Gastrocnemius medialis (tissue), 4 donors: Measurements from ENCODE around the gene KCTD16. TPM values are rescaled to one million over a fixed set of nuclear protein-coding genes. Genes with fewer than 3 reads are reported as not detected.

Experiments
- ATAC-seq, 2 donors: fragments of 150-250 bp; one replicate each; pipeline ENCODE4 v1.9.1; 2016
- DNase-seq, 2 donors: peaks; one replicate each; pipeline ENCODE4 v3.0.0-alpha.2; 2019
- H3K27ac ChIP-seq, 4 donors: fragments of 200-600 bp; sonication (generic); 1 replicate in 1 of 4; 2 replicates in 3 of 4; pipeline ENCODE4 v1.5.1; 2016 to 2018; ENCODE audit warnings: mild to moderate bottlenecking in 2 of 4, moderate library complexity in 1 of 4
- H3K27me3 ChIP-seq, 3 donors: fragments of 200-600 bp; sonication (generic) in 2 of 3; 1 replicate in 1 of 3; 2 replicates in 2 of 3; pipeline versions ENCODE4 v1.5.1 to v1.6.0; 2016 to 2019; ENCODE audit warnings: mild to moderate bottlenecking in 1 of 3, moderate library complexity in 1 of 3
- H3K36me3 ChIP-seq, 2 donors: fragments of 200-600 bp; sonication (generic) in 1 of 2; one replicate each; pipeline ENCODE4 v1.5.1; 2017 to 2018
- H3K4me1 ChIP-seq, 2 donors: fragments of 200-600 bp; sonication (generic) in 1 of 2; one replicate each; pipeline ENCODE4 v1.5.1; 2016 to 2017; ENCODE audit warnings: mild to moderate bottlenecking in 2 of 2
- H3K4me3 ChIP-seq, 4 donors: fragments of 200-600 bp; sonication (generic) in 3 of 4; 1 replicate in 1 of 4; 2 replicates in 3 of 4; pipeline ENCODE4 v1.5.1; 2016 to 2019; ENCODE audit warnings: mild to moderate bottlenecking in 2 of 4
- H3K9me3 ChIP-seq, 3 donors: fragments of 200-600 bp; sonication (generic) in 2 of 3; 1 replicate in 1 of 3; 2 replicates in 2 of 3; pipeline ENCODE4 v1.5.1; 2016 to 2019
- CTCF ChIP-seq, 5 experiments: fragments of 450-650 bp in 3 of 5; fragments of 200-600 bp in 2 of 5; sonication (generic) in 2 of 5; IDR thresholded peaks in 4 of 5; conservative IDR thresholded peaks in 1 of 5; 1 replicate in 4 of 5; 2 replicates in 1 of 5; pipeline ENCODE4 v1.5.1; 2016 to 2019; ENCODE audit warnings: antibody characterized with exemption in 5 of 5, mild to moderate bottlenecking in 3 of 5, moderate library complexity in 3 of 5
- POLR2A ChIP-seq, 2 donors: fragments of 450-650 bp; IDR thresholded peaks; one replicate each; pipeline ENCODE4 v1.6.1; 2017; ENCODE audit warnings: antibody characterized with exemption in 2 of 2, mild to moderate bottlenecking in 2 of 2, moderate library complexity in 2 of 2
- in situ Hi-C, 4 donors: fragments of 200-750 bp; cut with MboI; loops; one replicate each; pipeline versions ENCODE4 v1.15.0 to v1.8.0; 2017; ENCODE audit warnings: low sequenced_read_pairs in 4 of 4
- intact Hi-C: fragments of 100-400 bp; cut with DNase I; formaldehyde crosslinking; loops from one replicate; pipeline ENCODE4 v1.15.1; 2023; ENCODE audit warnings: low total_unique reads
- total RNA-seq, 4 donors: library from RNA; depleted of rRNA; stranded (reverse); fragments of >200 nt; gene quantifications; one replicate each; pipeline versions ENCODE4 v1.1.0 to v1.2.3, GENCODE V29; 2016

The KCTD16 gene
- total RNA-seq, 4 donors from 2014 or later, result 0.02 TPM; not detected in 3

- DNase-seq (no peak), ATAC-seq (no peak)
- no peak for TF ChIP-seq POLR2A (IDR thresholded peaks at IDR 0.05)
- no peak overlapping the region for H3K4me3 ChIP-seq
- H3K9me3 ChIP-seq, result peaks cover 0 to 3% (median 0%) of the 10 kb centered on the region in 3 donors
- no peaks in the 10 kb centered on the region for H3K36me3 ChIP-seq
- no peaks in the 10 kb centered on the region for H3K27me3 ChIP-seq
- no peaks in the 10 kb centered on the region for H3K4me1 ChIP-seq
- intact Hi-C loops (no loop called here), in situ Hi-C loops (no loop called here)
- H3K27ac ChIP-seq, result no peak overlapping the region
Observed at GRCh38 chr5:144414202-144415029, 243.7 kb downstream of the KCTD16 start.

GRCh38 chr5:144416196-144416595, 245.5 kb downstream of the KCTD16 start:
- no peaks in the 10 kb centered on the region for H3K4me1 ChIP-seq
- no peaks in the 10 kb centered on the region for H3K36me3 ChIP-seq
- intact Hi-C loops (no loop called here), in situ Hi-C loops (no loop called here)
- H3K4me3 ChIP-seq, result no peak overlapping the region
- peaks cover 0 to 3% (median 0%) of the 10 kb centered on the region in 3 donors for H3K9me3 ChIP-seq
- DNase-seq, result no peak
- ATAC-seq, result no peak
- no peak for TF ChIP-seq CTCF (IDR thresholded peaks at IDR 0.05 in 4 of 5, conservative IDR thresholded peaks at IDR 0.05 in 1 of 5)
- TF ChIP-seq POLR2A (IDR thresholded peaks at IDR 0.05), result no peak
- no peak overlapping the region for H3K27ac ChIP-seq
- H3K27me3 ChIP-seq, result no peaks in the 10 kb centered on the region

- no peaks in the 10 kb centered on the region for H3K36me3 ChIP-seq
- DNase-seq, result no peak
- no peak overlapping the region for H3K4me3 ChIP-seq
- intact Hi-C loops, result no loop called here
- H3K9me3 ChIP-seq, result peaks cover 0 to 3% (median 0%) of the 10 kb centered on the region in 3 donors
- no peaks in the 10 kb centered on the region for H3K27me3 ChIP-seq
- no peak for TF ChIP-seq CTCF (IDR thresholded peaks at IDR 0.05 in 4 of 5, conservative IDR thresholded peaks at IDR 0.05 in 1 of 5)
- no peak for TF ChIP-seq POLR2A (IDR thresholded peaks at IDR 0.05)
- no peaks in the 10 kb centered on the region for H3K4me1 ChIP-seq
- no peak for ATAC-seq
- H3K27ac ChIP-seq, result no peak overlapping the region
- in situ Hi-C loops, result no loop called here
Observed at GRCh38 chr5:144418719-144419118, 248.0 kb downstream of the KCTD16 start.

GRCh38 chr5:144421411-144421810, 250.7 kb downstream of the KCTD16 start:
- H3K4me1 ChIP-seq, result no peaks in the 10 kb centered on the region
- H3K9me3 ChIP-seq, result peaks cover 0 to 3% (median 0%) of the 10 kb centered on the region in 3 donors
- TF ChIP-seq CTCF (IDR thresholded peaks at IDR 0.05 in 4 of 5, conservative IDR thresholded peaks at IDR 0.05 in 1 of 5) (no peak), POLR2A (IDR thresholded peaks at IDR 0.05) (no peak)
- in situ Hi-C loops, result no loop called here
- intact Hi-C loops, result no loop called here
- DNase-seq, result no peak
- H3K27ac ChIP-seq, result no peak overlapping the region
- no peaks in the 10 kb centered on the region for H3K36me3 ChIP-seq
- H3K4me3 ChIP-seq, result no peak overlapping the region
- no peaks in the 10 kb centered on the region for H3K27me3 ChIP-seq
- ATAC-seq, result no peak

- no peak overlapping the region for H3K27ac ChIP-seq
- TF ChIP-seq POLR2A (IDR thresholded peaks at IDR 0.05) (no peak), CTCF (IDR thresholded peaks at IDR 0.05 in 4 of 5, conservative IDR thresholded peaks at IDR 0.05 in 1 of 5) (no peak)
- intact Hi-C loops, result no loop called here
- peaks cover 0 to 2% (median 0%) of the 10 kb centered on the region in 3 donors for H3K9me3 ChIP-seq
- ATAC-seq (no peak), DNase-seq (no peak)
- H3K36me3 ChIP-seq, result no peaks in the 10 kb centered on the region
- no peak overlapping the region for H3K4me3 ChIP-seq
- H3K27me3 ChIP-seq, result no peaks in the 10 kb centered on the region
- H3K4me1 ChIP-seq, result no peaks in the 10 kb centered on the region
- in situ Hi-C loops, result no loop called here
Observed at GRCh38 chr5:144422018-144422727, 251.5 kb downstream of the KCTD16 start.
